ENCODE measurements around the gene HS3ST5. TPM values are rescaled to one million over a fixed set of nuclear protein-coding genes. Genes with fewer than 3 reads are reported as not detected.

Gene HS3ST5
- total and polyA plus RNA-seq, 2 donors (not counting 3 experiments of a cell fraction or from before 2014, with no cell fraction given): not detected

DNA sequence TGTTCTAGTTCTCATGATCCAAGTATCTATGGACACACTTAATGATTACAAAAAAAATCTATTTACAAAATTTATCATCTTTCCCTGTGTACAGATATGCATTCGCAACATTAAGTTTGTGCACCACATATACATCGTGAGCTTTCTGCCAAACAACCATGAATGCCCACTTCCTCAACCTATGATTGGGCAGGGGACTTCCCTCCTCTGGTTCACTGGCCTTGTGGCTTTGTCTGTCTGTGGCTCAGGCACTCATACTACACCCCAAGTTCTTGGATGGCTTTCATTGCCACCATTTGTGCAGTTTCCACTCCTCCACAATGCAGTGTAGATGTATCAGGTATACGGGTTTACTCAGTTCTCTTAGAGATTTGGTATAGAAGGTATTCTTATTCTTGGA, 74.9 kb downstream of the HS3ST5 start:
- Histone ChIP-seq H3K79me2 (ENCODE audit: control insufficient read depth, insufficient read depth, low read length) (no peaks in the 10 kb centered on the region), H3K4me2 (ENCODE audit: insufficient read depth, low read length) (no peak overlapping the region), H3K27me3 (ENCODE audit: control insufficient read depth in 2 of 2, insufficient read depth in 2 of 2, low read length in 2 of 2) (no peaks in the 10 kb centered on the region), H3K9ac (replicated peaks; ENCODE audit: extremely low read depth, insufficient read depth, low read length) (no peak overlapping the region), H3K4me3 (replicated peaks in 1 of 3; ENCODE audit: insufficient read depth in 1 of 3, low read depth in 1 of 3, low read length in 3 of 3) (no peak overlapping the region), H2AFZ (ENCODE audit: low read depth, low read length) (no peak overlapping the region), H3K9me3 (replicated peaks; ENCODE audit: control insufficient read depth, insufficient read depth, low read length) (no peaks in the 10 kb centered on the region), H3K36me3 (ENCODE audit: control insufficient read depth in 2 of 2, extremely low read depth in 1 of 2, insufficient read depth in 2 of 2, low read length in 2 of 2) (no peaks in the 10 kb centered on the region), H4K20me1 (replicated peaks; ENCODE audit: control insufficient read depth, extremely low read depth, insufficient read depth, low read length) (no peaks in the 10 kb centered on the region), H3K4me1 (ENCODE audit: control insufficient read depth, extremely low read depth, insufficient read depth, low read length) (no peaks in the 10 kb centered on the region), H3K27ac (ENCODE audit: insufficient read depth, low read depth, low read length) (no peak overlapping the region), H3K9me1 (replicated peaks; ENCODE audit: control insufficient read depth, extremely low read depth, insufficient read depth, low read length) (no peaks in the 10 kb centered on the region)
- no peak for FAIRE-seq
- DNase-seq (ENCODE audit: low read depth, low spot score): no peak
- intact Hi-C loops (cut with micrococcal nuclease): no loop called here
- dilution Hi-C loops (cut with MboI; ENCODE audit: extremely low pct_ligation_motif_present, low sequenced_read_pairs): no loop called here
- TF ChIP-seq POLR2A (IDR thresholded peaks at IDR 0.05; ENCODE audit: low read depth, low read length) (no peak), POLR2AphosphoS5 (IDR thresholded peaks at IDR 0.05; ENCODE audit: insufficient read depth, low read depth, low read length) (no peak), FOS (IDR thresholded peaks at IDR 0.05; ENCODE audit: borderline replicate concordance, insufficient read depth, low read length) (no peak), GATA2 (IDR thresholded peaks at IDR 0.05; ENCODE audit: insufficient read depth, insufficient read length, low read depth, low read length) (no peak), JUN (IDR thresholded peaks at IDR 0.05; ENCODE audit: borderline replicate concordance, insufficient read depth, insufficient read length, low read depth) (no peak), EZH2 (IDR thresholded peaks at IDR 0.05; ENCODE audit: borderline replicate concordance, low read depth, low read length, severe bottlenecking) (no peak), MAX (IDR thresholded peaks at IDR 0.05; ENCODE audit: insufficient read depth, insufficient read length) (no peak), MYC (IDR thresholded peaks at IDR 0.05; ENCODE audit: low read depth, low read length) (no peak)
- TF ChIP-seq, protein P1, sequence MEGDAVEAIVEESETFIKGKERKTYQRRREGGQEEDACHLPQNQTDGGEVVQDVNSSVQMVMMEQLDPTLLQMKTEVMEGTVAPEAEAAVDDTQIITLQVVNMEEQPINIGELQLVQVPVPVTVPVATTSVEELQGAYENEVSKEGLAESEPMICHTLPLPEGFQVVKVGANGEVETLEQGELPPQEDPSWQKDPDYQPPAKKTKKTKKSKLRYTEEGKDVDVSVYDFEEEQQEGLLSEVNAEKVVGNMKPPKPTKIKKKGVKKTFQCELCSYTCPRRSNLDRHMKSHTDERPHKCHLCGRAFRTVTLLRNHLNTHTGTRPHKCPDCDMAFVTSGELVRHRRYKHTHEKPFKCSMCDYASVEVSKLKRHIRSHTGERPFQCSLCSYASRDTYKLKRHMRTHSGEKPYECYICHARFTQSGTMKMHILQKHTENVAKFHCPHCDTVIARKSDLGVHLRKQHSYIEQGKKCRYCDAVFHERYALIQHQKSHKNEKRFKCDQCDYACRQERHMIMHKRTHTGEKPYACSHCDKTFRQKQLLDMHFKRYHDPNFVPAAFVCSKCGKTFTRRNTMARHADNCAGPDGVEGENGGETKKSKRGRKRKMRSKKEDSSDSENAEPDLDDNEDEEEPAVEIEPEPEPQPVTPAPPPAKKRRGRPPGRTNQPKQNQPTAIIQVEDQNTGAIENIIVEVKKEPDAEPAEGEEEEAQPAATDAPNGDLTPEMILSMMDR (IDR thresholded peaks at IDR 0.05; ENCODE audit: extremely low read depth in 1 of 2, insufficient read depth in 1 of 2, low read depth in 1 of 2, low read length in 2 of 2): no peak
- ChIA-PET POLR2A (no interaction called here), CTCF (interaction anchor here (1.4 kb wide), 1 partner anchor 37 kb away, joined by 3 read pairs; no protein-coding TSS in a partner anchor)
- BruUV-seq (replicated peaks): no TSS peak
